GM10248 (cell line): ENCODE measurements around the gene RAB36.
A peak's percentile ranks its signal among the peaks of the same experiment; 100 is the strongest.

ENCODE experiments used
- CTCF ChIA-PET: fragments of 300-600 bp; sonication (Branson Sonifier 250); formaldehyde crosslinking; extraction: SDS; loops from one replicate; lab custom pipeline; 2021; ENCODE audit warnings: antibody characterized with exemption; lab: Yijun Ruan, JAX
- POLR2A ChIA-PET: fragments of 350-650 bp; sonication (Branson Sonifier 250); formaldehyde crosslinking; extraction: SDS; loops from one replicate; lab custom pipeline; 2020; ENCODE audit warnings: antibody characterized with exemption; lab: Yijun Ruan, JAX
- DNase-seq: peaks from one replicate; pipeline ENCODE4 v3.0.0; 2012; ENCODE audit errors: extremely low spot score
- CTCF ChIP-seq: IDR thresholded peaks from 2 replicates; pipeline ENCODE4 v1.5.1; 2012; ENCODE audit warnings: mild to moderate bottlenecking, low read depth; ENCODE audit errors: extremely low read depth, missing control alignments, control extremely low read depth

Gene RAB36

GRCh38 chr22:23127055-23127756 is 18.1 kb upstream of the RAB36 start:
- ChIA-PET POLR2A (no interaction called here), CTCF (interaction anchor here (0.8 to 14.4 kb wide), 16 partner anchors 7 to 334 kb away, joined by 3 to 214 read pairs (median 4); partner anchors contain the start of genes GNAZ, RAB36 and RSPH14)
- no peak for TF ChIP-seq CTCF
- no peak for DNase-seq

GRCh38 chr22:23127788-23128187 is 17.5 kb upstream of the RAB36 start:
- ChIA-PET CTCF (interaction anchor here (0.7 to 14.4 kb wide), 19 partner anchors 8 to 335 kb away, joined by 3 to 214 read pairs (median 4); partner anchors contain the start of genes GNAZ, RAB36 and RSPH14), POLR2A (no interaction called here)
- no peak for TF ChIP-seq CTCF
- no peak for DNase-seq

GRCh38 chr22:23128269-23129108 is 16.8 kb upstream of the RAB36 start:
- TF ChIP-seq CTCF, result peak; percentile 71
- DNase-seq, result peak; percentile 88
- ChIA-PET POLR2A (no interaction called here), CTCF (interaction anchor here (0.7 to 14.4 kb wide), 19 partner anchors 9 to 336 kb away, joined by 3 to 214 read pairs (median 3); partner anchors contain the start of genes GNAZ and RSPH14)

- POLR2A ChIA-PET, result no interaction called here
Measured at GRCh38 chr22:23129149-23129548, 16.1 kb upstream of the RAB36 start.

GRCh38 chr22:23130697-23131096 is 14.6 kb upstream of the RAB36 start:
- ChIA-PET POLR2A (no interaction called here), CTCF (interaction anchor here (1.1 to 14.4 kb wide), 5 partner anchors 9 to 173 kb away, joined by 3 to 214 read pairs (median 30); partner anchors contain the start of gene RSPH14)
- no peak for DNase-seq
- no peak for TF ChIP-seq CTCF

More at GRCh38 chr22:23129149-23129548, 16.1 kb upstream of the RAB36 start:
- no peak for DNase-seq
- CTCF ChIA-PET, result interaction anchor here (0.7 to 14.4 kb wide), 7 partner anchors 9 to 376 kb away, joined by 3 to 214 read pairs (median 3); partner anchors contain the start of gene RSPH14
- no peak for TF ChIP-seq CTCF

- ChIA-PET CTCF (interaction anchor here (1.1 to 11.4 kb wide), 5 partner anchors 17 to 283 kb away, joined by 3 to 135 read pairs (median 3); no protein-coding TSS in a partner anchor), POLR2A (no interaction called here)
- no peak for TF ChIP-seq CTCF
- DNase-seq, result no peak
Measured at GRCh38 chr22:23131931-23132330, 13.3 kb upstream of the RAB36 start.
